HCT116 (cell line): ENCODE results near the gene HEBP1. TPM values are rescaled to one million over a fixed set of nuclear protein-coding genes. Genes with fewer than 3 reads are reported as not detected.
"Not testable (repeated sequence)": the region's sequence is repeated elsewhere in the genome, so short reads cannot be mapped to it uniquely, and the experiment has no call there.

Experiments
- ATAC-seq: fragments of 200-7000 bp; cut with Tn5 transposase; 2 replicates; pipeline ENCODE4 v1.9.1; 2020; ENCODE audit warnings: mild to moderate bottlenecking, moderate library complexity
- BruUV-seq: library from RNA; stranded (reverse); fragments of 400-500 nt; replicated peaks from 2 replicates; lab custom pipeline; 2021; lab: Mats Ljungman, UMichigan
- CTCF ChIA-PET: fragments of 300-600 bp; sonication (Branson Sonifier 250); formaldehyde crosslinking; loops from one replicate; lab custom pipeline; 2021; ENCODE audit warnings: antibody characterized with exemption; lab: Charles Lee
- POLR2A ChIA-PET: fragments of 300-600, 350-600 bp; sonication (Branson Sonifier 250); formaldehyde crosslinking; loops from one replicate; lab custom pipeline; 2021; ENCODE audit warnings: antibody characterized with exemption; lab: Charles Lee
- RAD21 ChIA-PET, 2 experiments: fragments of 300-600 bp; sonication (Branson Sonifier 250); formaldehyde crosslinking; loops; one replicate each; lab custom pipeline; 2023; ENCODE audit warnings: low total read pairs in 2 of 2; ENCODE audit not compliant: uncharacterized antibody in 2 of 2, unreplicated experiment in 2 of 2, low non-redundant PET in 1 of 2; lab: Charles Lee
- DNase-seq: peaks from one replicate; pipeline ENCODE4 v3.0.0-alpha.2; 2010; ENCODE audit warnings: low read depth, low spot score
- H2AFZ ChIP-seq: fragments of 200-600 bp; shearing (Covaris generic), sonication (generic); 2 replicates; pipeline ENCODE4 v1.6.1; 2017; ENCODE audit warnings: low read depth, mixed run types, mixed read lengths, antibody characterized with exemption, low read length; ENCODE audit not compliant: poor library complexity, severe bottlenecking
- H3K27ac ChIP-seq: 2 replicates; pipeline ENCODE4 v1.5.1; 2012; ENCODE audit warnings: low read depth, low read length
- H3K27me3 ChIP-seq: fragments of 200-600 bp; sonication (generic); 2 replicates; pipeline ENCODE4 v1.6.1; 2016; ENCODE audit warnings: mixed run types, low read length, mixed read lengths; ENCODE audit not compliant: insufficient read depth
- H3K36me3 ChIP-seq, 2 experiments: fragments of 200-500 bp in 1 of 2; fragments of 200-600 bp in 1 of 2; sonication (Bioruptor generic) in 1 of 2; sonication (generic) in 1 of 2; 2 replicates each; pipeline versions ENCODE4 v1.5.1 to v1.6.1; 2014 to 2016; ENCODE audit warnings: low read length in 2 of 2, inconsistent platforms in 1 of 2, mixed read lengths in 1 of 2, mixed run types in 1 of 2; ENCODE audit not compliant: insufficient read depth in 2 of 2, control insufficient read depth in 1 of 2
- H3K4me1 ChIP-seq, 2 experiments: fragments of 200-600 bp in 1 of 2; sonication (generic) in 1 of 2; 2 replicates each; pipeline versions ENCODE4 v1.5.1 to v1.6.1; 2012 to 2017; ENCODE audit warnings: low read length in 2 of 2, inconsistent platforms in 1 of 2, mild to moderate bottlenecking in 1 of 2, mixed read lengths in 1 of 2, mixed run types in 1 of 2, moderate library complexity in 1 of 2; ENCODE audit not compliant: insufficient read depth in 2 of 2, control insufficient read depth in 1 of 2
- H3K4me2 ChIP-seq: fragments of 200-600 bp; sonication (generic); 2 replicates; pipeline ENCODE4 v1.6.1; 2017; ENCODE audit warnings: mixed run types, low read length, mixed read lengths
- H3K4me3 ChIP-seq, 2 experiments: fragments of 200-600 bp in 1 of 2; sonication (generic) in 1 of 2; replicated peaks in 1 of 2; 2 replicates each; pipeline ENCODE4 v1.5.1; 2011 to 2016; ENCODE audit warnings: low read length in 2 of 2, control low read depth in 1 of 2, low read depth in 1 of 2, mild to moderate bottlenecking in 1 of 2, mixed read lengths in 1 of 2, mixed run types in 1 of 2
- H3K79me2 ChIP-seq: fragments of 200-600 bp; sonication (generic); 2 replicates; pipeline ENCODE4 v1.6.1; 2017; ENCODE audit warnings: mild to moderate bottlenecking, mixed run types, low read length, moderate library complexity, mixed read lengths; ENCODE audit not compliant: insufficient read depth
- H3K9ac ChIP-seq: fragments of 200-600 bp; sonication (generic); 2 replicates; pipeline ENCODE4 v1.6.1; 2016; ENCODE audit warnings: low read length, mixed read lengths
- H3K9me2 ChIP-seq: fragments of 200-600 bp; sonication (generic), shearing (Covaris generic); 2 replicates; pipeline ENCODE4 v1.6.1; 2017; ENCODE audit warnings: mixed run types, mild to moderate bottlenecking, moderate library complexity; ENCODE audit not compliant: insufficient read depth
- H3K9me3 ChIP-seq, 2 experiments: fragments of 200-500 bp in 1 of 2; fragments of 200-600 bp in 1 of 2; sonication (Bioruptor generic) in 1 of 2; sonication (generic) in 1 of 2; 2 replicates each; pipeline ENCODE4 v1.6.1; 2014 to 2017; ENCODE audit warnings: low read length in 2 of 2, mixed read lengths in 2 of 2, inconsistent platforms in 1 of 2, low read depth in 1 of 2, mild to moderate bottlenecking in 1 of 2, mixed run types in 1 of 2, moderate library complexity in 1 of 2; ENCODE audit not compliant: control insufficient read depth in 1 of 2, insufficient read depth in 1 of 2
- H4K20me1 ChIP-seq: fragments of 200-600 bp; sonication (generic), shearing (Covaris generic); 2 replicates; pipeline ENCODE4 v1.6.1; 2017; ENCODE audit warnings: mixed run types, mild to moderate bottlenecking, moderate library complexity; ENCODE audit not compliant: insufficient read depth
- CTCF ChIP-seq, 3 experiments: fragments of 200-600 bp in 1 of 3; sonication (generic) in 1 of 3; IDR thresholded peaks in 2 of 3; conservative IDR thresholded peaks in 1 of 3; 2 replicates each; pipeline ENCODE4 v1.5.1; 2012 to 2017; ENCODE audit warnings: low read depth in 2 of 3, low read length in 2 of 3, antibody characterized with exemption in 1 of 3, borderline replicate concordance in 1 of 3, control low read depth in 1 of 3, mild to moderate bottlenecking in 1 of 3, mixed read lengths in 1 of 3, mixed run types in 1 of 3, moderate library complexity in 1 of 3; ENCODE audit not compliant: insufficient read depth in 1 of 3
- EGR1 ChIP-seq: IDR thresholded peaks from 2 replicates; pipeline ENCODE4 v1.6.1; 2012; ENCODE audit warnings: low read depth
- EZH2 ChIP-seq: fragments of 200-600 bp; sonication (generic); IDR thresholded peaks from 2 replicates; pipeline ENCODE4 v1.6.1; 2017; ENCODE audit warnings: antibody characterized with exemption, mixed run types
- POLR2A ChIP-seq: IDR thresholded peaks from 2 replicates; pipeline ENCODE4 v1.7.0; 2011; ENCODE audit warnings: borderline replicate concordance; ENCODE audit not compliant: insufficient read depth, insufficient read length; ENCODE audit errors: extremely low read depth
- RAD21 ChIP-seq: IDR thresholded peaks from 2 replicates; pipeline ENCODE4 v1.6.1; 2012; ENCODE audit warnings: low read depth, mild to moderate bottlenecking
- REST ChIP-seq: IDR thresholded peaks from 2 replicates; pipeline ENCODE4 v1.6.1; 2012; ENCODE audit warnings: low read depth
- YY1 ChIP-seq: IDR thresholded peaks from 2 replicates; pipeline ENCODE4 v1.6.1; 2011; ENCODE audit warnings: low read length, low read depth, moderate library complexity, mild to moderate bottlenecking; ENCODE audit not compliant: insufficient replicate concordance; ENCODE audit errors: extremely low read depth
- intact Hi-C: fragments of 100-400 bp; cut with micrococcal nuclease; formaldehyde crosslinking; loops from 2 replicates; pipeline ENCODE4 v1.10.0; 2022
- total RNA-seq: library from RNA; stranded (reverse); gene quantifications from one replicate; pipeline ENCODE4 v1.2.1, GENCODE V29; 2021; ENCODE audit not compliant: unreplicated experiment

HEBP1 gene
- total RNA-seq, 1 experiment from 2014 or later, result 41.0 TPM

GRCh38 chr12:13038491-13039161, 38.6 kb upstream of the HEBP1 start:
- intact Hi-C loops, result no loop called here
- no peak overlapping the region for H2AFZ ChIP-seq
- ChIA-PET CTCF (no interaction called here), POLR2A (no interaction called here), RAD21 (no interaction called here)
- no peaks in the 10 kb centered on the region for H3K9me3 ChIP-seq
- no peaks in the 10 kb centered on the region for H3K9me2 ChIP-seq
- DNase-seq, result no peak
- H3K4me1 ChIP-seq, result peaks cover under 1% of the 10 kb centered on the region in 2 experiments; a peak in 2 of 4 replicates
- no peak overlapping the region for H3K9ac ChIP-seq
- H3K4me3 ChIP-seq, result no peak overlapping the region
- H3K4me2 ChIP-seq, result no peak overlapping the region
- H3K79me2 ChIP-seq, result no peaks in the 10 kb centered on the region
- TF ChIP-seq POLR2A, result no peak
- no peak for TF ChIP-seq CTCF (IDR thresholded peaks at IDR 0.05 in 2 of 3, conservative IDR thresholded peaks at IDR 0.05 in 1 of 3; ENCODE audit: borderline replicate concordance in 1 of 3, insufficient read depth in 1 of 3, low read depth in 2 of 3, low read length in 2 of 3)
- no peak for TF ChIP-seq EGR1
- H3K27me3 ChIP-seq, result no peaks in the 10 kb centered on the region
- ATAC-seq, result no peak
- no peaks in the 10 kb centered on the region for H4K20me1 ChIP-seq
- BruUV-seq, result no TSS peak
- H3K36me3 ChIP-seq, result no peaks in the 10 kb centered on the region
- H3K27ac ChIP-seq, result no peak overlapping the region

- H3K4me3 ChIP-seq, result no peak overlapping the region
- no peak for ATAC-seq
- no peaks in the 10 kb centered on the region for H3K36me3 ChIP-seq
- no peak overlapping the region for H3K9ac ChIP-seq
- RAD21 ChIA-PET, result no interaction called here
- DNase-seq, result no peak
- TF ChIP-seq EZH2 (no peak), YY1 (no peak), RAD21 (no peak), REST (no peak)
- no peak overlapping the region for H3K4me2 ChIP-seq
- no peaks in the 10 kb centered on the region for H3K4me1 ChIP-seq
- H4K20me1 ChIP-seq, result no peaks in the 10 kb centered on the region
- H3K27ac ChIP-seq, result no peak overlapping the region
- POLR2A ChIA-PET, result no interaction called here
- CTCF ChIA-PET, result no interaction called here
- BruUV-seq, result no TSS peak
- intact Hi-C loops, result no loop called here
- H3K79me2 ChIP-seq, result no peaks in the 10 kb centered on the region
- no peaks in the 10 kb centered on the region for H3K27me3 ChIP-seq
- no peaks in the 10 kb centered on the region for H3K9me3 ChIP-seq
- no peaks in the 10 kb centered on the region for H3K9me2 ChIP-seq
- no peak overlapping the region for H2AFZ ChIP-seq
Observed at GRCh38 chr12:13036881-13037280, 36.8 kb upstream of the HEBP1 start.

- H2AFZ ChIP-seq, intact Hi-C loops, H3K27ac ChIP-seq, BruUV-seq, H3K36me3 ChIP-seq, H3K9ac ChIP-seq, RAD21 ChIA-PET, H3K4me2 ChIP-seq, CTCF ChIA-PET, H3K9me3 ChIP-seq, DNase-seq, H3K4me3 ChIP-seq, POLR2A ChIA-PET, H3K9me2 ChIP-seq, H3K27me3 ChIP-seq, H4K20me1 ChIP-seq, H3K4me1 ChIP-seq, H3K79me2 ChIP-seq, ATAC-seq: not testable (repeated sequence)
Observed at GRCh38 chr12:13035335-13035734, 35.3 kb upstream of the HEBP1 start.
